HTERT RPE-1 (cell line): Measurements from ENCODE around the gene DUSP10.

Source experiments
- in situ Hi-C: fragments of 300-500 bp; cut with MboI; formaldehyde crosslinking; loops from 4 replicates; pipeline ENCODE4 v1.14.3; 2020; ENCODE audit warnings: low sequenced_read_pairs

DUSP10 gene

GRCh38 chr1:221741703-221742554 is at the start of gene DUSP10:
DUSP10 (minus strand) TSS chr1:221742089; CDS start chr1:221739744, 2,345 bp downstream.
- in situ Hi-C loops = no loop called here

- in situ Hi-C loops = no loop called here
Observed at GRCh38 chr1:221788466-221788865, 46.6 kb upstream of the DUSP10 start.

GRCh38 chr1:221786647-221787046 is 44.8 kb upstream of the DUSP10 start:
- in situ Hi-C loops = no loop called here

GRCh38 chr1:221783936-221784335 is 42.0 kb upstream of the DUSP10 start:
- in situ Hi-C loops = no loop called here

- in situ Hi-C loops = no loop called here
Observed at GRCh38 chr1:221783437-221783836, 41.5 kb upstream of the DUSP10 start.

GRCh38 chr1:221782970-221783369 is 41.1 kb upstream of the DUSP10 start:
- in situ Hi-C loops = no loop called here

GRCh38 chr1:221782477-221782876 is 40.6 kb upstream of the DUSP10 start:
- in situ Hi-C loops = no loop called here

- in situ Hi-C loops = no loop called here
Observed at GRCh38 chr1:221781102-221781755, 39.3 kb upstream of the DUSP10 start.

GRCh38 chr1:221780175-221780574 is 38.3 kb upstream of the DUSP10 start:
- in situ Hi-C loops = no loop called here

GRCh38 chr1:221779771-221780170 is 37.9 kb upstream of the DUSP10 start:
- in situ Hi-C loops = no loop called here

GRCh38 chr1:221778535-221779142 is 36.8 kb upstream of the DUSP10 start:
- in situ Hi-C loops = no loop called here

- in situ Hi-C loops = no loop called here
Observed at GRCh38 chr1:221778125-221778524, 36.2 kb upstream of the DUSP10 start.

GRCh38 chr1:221777431-221778072 is 35.7 kb upstream of the DUSP10 start:
- in situ Hi-C loops = no loop called here

- in situ Hi-C loops = no loop called here
Observed at GRCh38 chr1:221776495-221777301, 34.8 kb upstream of the DUSP10 start.

- in situ Hi-C loops = no loop called here
Observed at GRCh38 chr1:221775206-221775605, 33.3 kb upstream of the DUSP10 start.

- in situ Hi-C loops = no loop called here
Observed at GRCh38 chr1:221774054-221774842, 32.4 kb upstream of the DUSP10 start.

GRCh38 chr1:221773383-221773782 is 31.5 kb upstream of the DUSP10 start:
- in situ Hi-C loops = no loop called here

- in situ Hi-C loops = no loop called here
Observed at GRCh38 chr1:221772117-221772516, 30.2 kb upstream of the DUSP10 start.

- in situ Hi-C loops = no loop called here
Observed at GRCh38 chr1:221768444-221769066, 26.7 kb upstream of the DUSP10 start.
